Stimulated activated CD8-positive, alpha-beta memory T cell treated with anti-CD3 and anti-CD28 coated beads, Interleukin-4, amount 100 ng/mL, for 24 hours (primary cell): ENCODE results near the gene SPRYD7.
"Not testable (repeated sequence)": the region's sequence is repeated elsewhere in the genome, so short reads cannot be mapped to it uniquely, and the experiment has no call there.

Experiments
- DNase-seq: peaks from one replicate; pipeline ENCODE4 v3.0.0-alpha.2; 2020; ENCODE audit warnings: low read depth

The SPRYD7 gene, protein sequence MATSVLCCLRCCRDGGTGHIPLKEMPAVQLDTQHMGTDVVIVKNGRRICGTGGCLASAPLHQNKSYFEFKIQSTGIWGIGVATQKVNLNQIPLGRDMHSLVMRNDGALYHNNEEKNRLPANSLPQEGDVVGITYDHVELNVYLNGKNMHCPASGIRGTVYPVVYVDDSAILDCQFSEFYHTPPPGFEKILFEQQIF

DNA sequence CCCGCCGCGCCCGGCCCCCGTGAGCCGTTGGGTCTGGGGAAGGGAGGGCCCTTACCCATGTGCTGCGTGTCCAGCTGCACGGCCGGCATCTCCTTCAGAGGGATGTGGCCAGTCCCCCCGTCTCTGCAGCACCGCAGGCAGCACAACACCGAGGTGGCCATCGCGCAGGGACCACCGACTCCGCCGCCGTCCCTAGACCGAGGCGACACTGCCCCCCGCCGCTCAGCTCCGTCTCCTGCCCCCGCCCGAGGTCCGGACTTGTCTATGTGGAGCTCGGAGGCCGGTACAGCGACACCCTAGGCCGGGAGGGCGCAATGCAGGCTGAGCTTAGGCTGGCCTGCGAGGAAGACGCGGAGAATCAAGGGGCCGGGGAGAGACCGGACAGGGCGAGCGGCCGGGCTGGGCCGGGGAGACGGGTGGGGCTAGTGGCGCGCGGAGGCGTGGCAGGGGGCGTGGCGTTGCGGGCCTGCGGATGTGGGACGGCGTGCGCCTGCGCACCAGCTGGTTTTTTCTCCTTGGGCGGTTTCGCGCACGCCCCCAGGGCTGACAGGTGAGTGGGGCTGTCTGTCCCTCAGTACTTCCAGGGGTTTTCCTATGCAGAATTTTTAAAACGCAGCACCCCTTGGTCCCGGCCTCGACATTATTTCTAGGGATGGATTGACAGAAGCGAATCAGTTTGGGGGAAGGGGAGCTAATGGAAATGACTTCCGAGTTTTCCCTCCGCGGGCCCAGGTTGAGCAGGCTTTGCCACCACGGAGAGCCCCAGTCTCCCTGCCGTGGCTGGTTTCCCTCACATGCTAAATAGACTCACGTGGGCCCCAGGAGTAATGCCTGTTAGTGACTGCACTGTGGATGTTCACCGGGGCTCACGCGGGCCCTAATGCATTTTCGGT, at the start of gene SPRYD7:
TSS of gene SPRYD7 (minus strand) at position 266 of the 893 bp plus-strand sequence. CDS start at position 161, 105 bp downstream.
- peak; percentile 92 for DNase-seq

DNA sequence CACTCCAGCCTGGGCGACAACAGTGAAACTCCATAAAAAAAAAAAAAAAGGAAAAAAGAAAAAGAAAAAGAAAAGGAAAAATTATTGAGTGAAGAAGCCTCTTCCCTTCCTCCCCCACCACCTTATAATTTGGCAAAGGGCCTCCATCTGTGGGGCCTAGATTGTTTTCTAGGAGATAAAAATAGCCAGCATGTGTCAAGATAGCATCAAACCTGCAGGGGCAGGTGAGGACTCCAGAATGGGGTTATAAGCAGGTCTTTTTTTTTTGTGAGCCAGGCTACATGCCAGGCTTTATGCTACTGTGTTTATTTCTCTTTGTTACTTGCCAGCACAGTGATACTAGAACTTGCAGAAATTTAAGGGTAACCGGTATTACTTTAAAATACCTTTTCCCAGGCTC, 49.0 kb upstream of the SPRYD7 start:
- no peak for DNase-seq

DNA sequence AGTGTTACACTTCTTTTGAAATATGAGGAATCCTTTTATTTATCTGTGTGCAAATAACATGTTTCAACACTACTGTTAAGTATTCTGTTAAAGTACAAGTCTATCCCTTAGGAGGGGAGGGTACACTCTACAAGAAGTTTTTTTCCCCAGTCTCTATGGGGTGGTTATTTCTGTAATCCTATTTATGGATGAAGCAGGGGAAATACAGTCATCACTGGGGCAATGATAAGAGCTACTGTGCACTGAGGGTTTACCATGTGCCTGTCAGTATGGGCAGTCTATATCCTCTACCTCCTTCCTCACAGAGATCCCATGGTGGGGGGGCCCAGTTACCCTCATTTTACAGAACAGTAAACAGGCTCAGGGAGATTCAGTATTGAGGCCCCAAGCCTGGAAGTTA, 44.1 kb upstream of the SPRYD7 start:
- DNase-seq = no peak

DNA sequence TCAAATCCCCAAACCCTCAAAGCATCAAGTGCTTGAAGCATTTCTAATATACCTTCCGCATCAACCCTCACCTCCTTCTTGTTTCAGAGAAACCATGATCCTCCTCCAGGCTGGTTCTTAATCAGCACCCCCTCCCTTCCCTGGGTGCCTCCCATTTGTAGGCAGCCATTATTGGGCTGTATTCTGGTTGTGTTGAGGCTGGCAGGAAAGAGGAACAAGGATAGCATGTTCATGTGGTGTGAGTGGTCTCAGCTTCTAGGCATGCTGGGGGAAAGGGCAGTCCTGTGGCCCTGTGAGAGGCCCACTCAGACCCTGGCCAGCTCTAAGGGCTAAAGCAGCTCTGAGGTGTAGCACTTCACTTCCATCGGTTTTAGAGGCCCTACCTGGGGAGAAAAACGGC, 41.9 kb upstream of the SPRYD7 start:
- DNase-seq = no peak

DNA sequence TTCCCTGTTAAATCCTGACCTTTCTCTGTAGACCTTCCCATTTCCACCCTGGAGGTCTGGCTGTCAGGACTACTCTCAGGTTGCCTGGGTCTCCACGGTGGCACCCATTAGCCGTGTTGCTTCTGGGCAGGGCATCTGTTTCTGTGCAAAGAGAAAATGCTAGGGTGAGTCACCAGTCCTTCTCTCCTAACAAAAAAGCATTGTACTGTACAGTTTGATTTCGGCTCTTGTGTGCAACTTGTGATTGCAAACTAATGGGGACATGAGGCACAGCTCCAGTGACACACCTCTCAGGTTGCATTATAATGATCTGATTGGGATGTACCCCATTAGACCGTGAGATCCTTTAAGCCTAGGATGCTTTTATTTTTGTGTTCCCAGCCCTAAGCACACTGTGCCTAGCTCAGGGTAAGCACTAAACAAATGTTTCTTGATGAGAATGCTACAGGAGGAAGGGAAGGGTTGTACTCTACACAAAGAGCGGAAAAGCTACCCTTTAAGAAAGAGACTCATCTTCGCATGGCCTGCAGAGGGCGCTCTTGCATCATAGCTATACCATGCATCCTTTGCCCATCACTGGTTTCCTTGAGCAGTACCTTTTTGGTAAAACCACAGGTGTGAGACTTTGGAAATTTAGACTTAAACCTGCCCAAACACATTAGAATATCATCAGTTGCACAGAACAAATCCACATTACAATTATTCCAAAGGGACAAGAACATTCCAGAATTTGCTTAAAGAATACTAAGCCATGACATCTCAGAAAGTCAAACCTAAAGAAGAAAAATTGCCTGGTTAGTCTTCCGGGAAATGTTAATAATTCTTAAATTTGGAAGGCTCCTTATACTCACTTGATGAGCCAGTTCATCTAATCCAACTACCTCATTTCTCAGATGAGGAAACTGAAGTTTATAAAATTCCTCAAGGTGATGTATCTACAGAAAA, 40.4 kb upstream of the SPRYD7 start:
- DNase-seq = peak; percentile 48

DNA sequence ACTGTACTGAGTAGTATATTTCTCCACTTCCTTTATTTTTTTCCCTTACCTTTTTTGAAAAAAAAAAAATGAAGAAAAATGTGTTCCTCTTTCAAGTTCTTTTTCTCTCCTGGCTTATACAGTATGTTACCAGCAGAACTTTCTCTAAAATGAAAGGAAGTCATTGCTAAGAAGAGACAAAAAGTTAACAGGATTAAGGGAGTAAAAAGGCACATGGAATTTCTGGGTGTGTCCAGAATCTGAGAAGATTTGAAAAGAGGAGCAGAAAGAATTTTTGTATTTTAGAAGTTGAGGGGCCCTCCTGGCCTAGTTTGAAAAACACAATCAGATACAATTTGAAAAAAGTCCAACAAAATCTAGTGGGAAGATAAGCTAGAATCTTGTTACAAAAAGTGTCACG, 39.7 kb upstream of the SPRYD7 start:
- DNase-seq = no peak

DNA sequence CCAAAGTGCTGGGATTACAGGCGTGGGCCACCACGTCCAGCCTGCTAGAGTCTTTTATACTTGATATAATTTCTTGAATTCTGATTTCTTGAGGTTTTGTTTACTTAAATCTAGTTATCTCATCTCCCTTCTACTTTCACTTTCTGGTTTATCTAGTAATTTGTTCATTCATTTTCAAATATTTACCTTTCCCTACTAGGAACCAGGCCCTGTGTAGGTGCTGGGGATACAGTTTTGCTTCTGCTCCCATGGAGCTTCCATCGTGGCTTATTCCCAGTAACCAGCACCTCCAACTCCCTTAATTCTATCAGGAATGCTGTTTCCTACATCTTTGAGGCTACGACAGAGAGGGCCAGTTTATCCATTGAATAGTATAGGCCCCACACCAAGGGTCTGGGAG, 36.6 kb upstream of the SPRYD7 start:
- DNase-seq = no peak

DNA sequence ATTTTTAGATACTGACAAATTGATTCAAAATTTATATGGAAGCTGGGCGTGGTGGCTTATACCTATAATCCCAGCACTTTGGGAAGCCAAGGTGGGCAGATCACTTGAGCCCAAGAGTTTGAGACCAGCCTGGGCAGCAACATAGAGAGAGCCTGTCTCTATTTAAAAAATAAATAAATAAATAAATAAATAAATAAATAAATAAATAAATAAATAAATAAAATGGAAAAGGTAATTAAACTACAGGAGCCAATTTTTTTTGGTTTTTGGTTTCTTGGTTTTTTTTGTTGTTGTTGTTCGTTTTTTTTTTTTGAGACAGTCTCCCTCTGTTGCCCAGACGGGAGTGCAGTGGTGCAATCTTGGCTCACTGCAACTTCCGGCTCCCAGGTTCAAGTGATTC, 31.3 kb upstream of the SPRYD7 start:
- no peak for DNase-seq

DNA sequence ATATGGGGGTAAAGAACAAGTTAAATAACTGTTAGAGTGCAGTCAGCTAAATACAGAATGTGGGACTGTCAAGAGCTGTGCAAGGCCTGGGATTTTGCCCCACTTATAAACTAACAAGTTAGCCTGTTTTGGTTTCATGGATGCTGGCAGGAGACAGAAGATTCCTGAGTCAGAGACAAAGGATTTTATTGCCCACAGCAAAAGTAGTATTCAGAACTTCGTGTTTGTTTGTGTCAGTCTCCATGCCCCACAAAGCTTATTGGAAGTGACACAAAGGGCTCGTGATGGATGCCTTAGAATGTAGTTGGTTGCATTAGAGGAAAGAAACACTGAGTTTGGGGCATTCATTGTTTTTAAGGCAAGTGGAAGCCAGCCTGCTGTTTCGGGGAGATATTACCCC, 22.2 kb upstream of the SPRYD7 start:
- no peak for DNase-seq

DNA sequence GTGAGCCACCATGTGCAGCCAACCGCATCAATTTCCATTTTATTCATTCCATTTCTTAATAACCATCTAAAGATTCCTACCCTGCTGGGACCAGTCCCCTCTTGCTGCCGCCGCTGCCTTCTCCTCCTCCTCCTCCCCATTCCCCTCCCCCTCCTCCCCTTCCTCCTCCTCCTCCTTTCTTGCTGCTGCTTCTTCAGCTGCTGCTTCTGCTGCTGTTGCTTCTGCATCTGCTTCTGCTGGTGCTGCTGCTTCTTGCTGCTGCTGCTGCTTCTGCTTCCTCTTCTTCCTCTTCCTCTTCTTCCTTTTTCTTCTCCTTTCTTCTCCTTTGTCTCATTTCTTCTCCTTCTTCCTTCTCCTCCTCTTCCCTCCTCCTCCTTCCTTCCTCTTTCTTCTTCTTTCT, 20.0 kb upstream of the SPRYD7 start:
- DNase-seq = no peak

DNA sequence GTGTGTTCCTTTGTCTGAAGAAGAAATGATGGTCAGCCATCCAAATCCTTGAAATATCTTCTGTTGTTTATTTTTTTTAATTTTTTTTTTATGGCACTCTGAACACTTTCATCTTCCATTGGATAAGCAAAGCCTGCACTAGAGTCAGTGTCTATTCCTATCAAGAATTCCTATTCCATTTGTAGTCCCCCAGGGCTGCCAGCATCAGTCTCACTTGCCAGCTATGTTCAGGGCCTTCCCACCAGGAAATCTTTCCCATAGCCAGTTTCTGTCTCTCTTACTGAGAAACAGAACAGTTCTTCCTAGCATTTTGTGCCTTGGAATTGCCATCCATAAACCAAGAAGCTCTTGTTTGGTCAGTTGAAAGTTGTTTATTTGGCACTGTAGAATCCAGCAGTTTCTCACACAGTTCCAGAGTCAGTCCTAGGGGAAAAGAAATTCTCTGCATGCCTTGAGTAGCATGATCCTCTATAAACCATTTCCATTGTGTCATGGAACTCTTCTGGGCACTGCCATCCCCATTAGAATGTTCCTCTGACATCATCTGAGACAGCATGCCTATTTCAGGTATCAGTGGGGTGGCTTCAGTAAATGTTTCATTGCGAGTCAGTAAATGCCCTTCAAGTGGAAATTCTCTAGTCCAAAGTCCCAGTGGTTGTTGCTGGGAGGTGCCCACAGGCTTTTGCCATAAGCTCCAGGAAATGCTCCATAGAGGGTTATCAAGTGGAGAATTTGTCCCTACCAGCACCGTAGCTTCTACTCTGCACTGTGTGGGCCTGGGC, 18.7 kb upstream of the SPRYD7 start:
- DNase-seq = no peak

DNA sequence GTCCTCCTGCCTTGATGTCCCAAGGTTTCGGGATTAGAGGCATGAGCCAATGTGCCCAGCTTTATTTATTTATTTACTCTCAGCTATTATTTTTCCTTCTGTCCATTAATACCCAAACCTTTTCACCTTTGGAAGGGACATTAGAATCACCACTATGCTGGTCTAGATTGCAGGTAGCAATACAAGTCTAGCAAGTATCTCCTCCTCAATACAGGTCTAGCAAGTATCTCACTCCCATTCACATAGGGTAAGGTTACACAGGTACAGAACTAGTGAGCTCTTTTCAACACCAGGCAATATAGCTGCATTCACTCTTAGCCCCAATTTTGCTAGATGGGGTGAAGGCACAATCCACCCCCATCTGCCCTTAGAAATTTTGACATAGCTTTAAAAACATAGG, 17.4 kb upstream of the SPRYD7 start:
- no peak for DNase-seq

DNA sequence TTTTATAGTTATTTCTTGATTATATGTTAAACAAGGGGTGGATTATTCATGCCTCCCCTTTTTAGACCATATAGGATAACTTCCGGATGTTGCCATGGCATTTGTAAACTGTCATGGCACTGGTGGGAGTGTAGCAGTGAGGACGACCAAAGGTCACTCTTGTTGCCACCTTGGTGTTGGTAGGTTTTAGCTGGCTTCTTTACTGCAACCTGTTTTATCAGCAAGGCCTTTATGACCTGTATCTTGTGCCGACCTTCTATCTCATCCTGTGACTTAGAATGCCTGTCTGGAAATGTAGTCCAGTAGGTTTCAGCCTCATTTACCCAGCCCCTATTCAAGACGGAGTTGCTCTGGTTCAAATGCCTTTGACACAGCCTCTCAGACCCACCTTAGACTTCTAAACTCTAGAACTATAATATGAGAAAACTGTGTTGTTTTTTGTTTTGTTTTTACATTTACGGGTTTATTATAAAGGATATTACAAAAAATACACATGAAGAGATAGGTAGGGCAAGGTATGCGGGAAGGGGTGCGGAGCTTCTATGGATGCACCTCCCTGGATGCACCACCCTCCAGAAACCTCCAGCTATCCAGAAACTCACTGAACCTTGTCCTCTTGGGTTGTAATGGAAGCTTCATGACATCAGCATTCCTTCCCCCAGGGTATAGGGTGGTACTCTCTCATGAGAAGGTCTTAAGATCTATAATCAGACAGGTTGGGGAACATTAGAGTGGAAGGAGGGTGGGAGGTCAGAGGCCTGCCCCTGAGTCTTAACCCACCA, 15.8 kb upstream of the SPRYD7 start:
- DNase-seq = no peak

DNA sequence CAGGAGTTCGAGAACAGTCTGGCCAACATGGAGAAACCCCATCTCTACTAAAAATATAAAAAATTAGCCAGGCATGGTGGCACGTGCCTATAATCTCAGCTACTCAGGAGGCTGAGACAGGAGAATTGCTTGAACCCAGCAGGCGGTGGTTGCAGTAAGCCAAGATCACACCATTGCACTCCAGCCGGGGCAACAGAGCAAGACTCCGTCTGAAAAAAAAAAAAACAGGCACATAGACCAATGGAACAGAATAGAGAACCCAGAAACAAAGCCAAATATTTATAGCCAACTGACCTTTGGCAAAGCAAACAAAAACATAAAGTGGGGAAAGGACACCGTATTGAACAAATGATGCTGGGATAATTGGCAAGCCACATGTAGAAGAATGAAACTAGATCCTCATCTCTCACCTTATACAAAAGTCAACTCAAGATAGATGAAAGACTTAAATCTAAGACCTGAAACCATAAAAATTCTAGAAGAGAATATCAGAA, 12.7 kb upstream of the SPRYD7 start:
- DNase-seq = not testable (repeated sequence)

DNA sequence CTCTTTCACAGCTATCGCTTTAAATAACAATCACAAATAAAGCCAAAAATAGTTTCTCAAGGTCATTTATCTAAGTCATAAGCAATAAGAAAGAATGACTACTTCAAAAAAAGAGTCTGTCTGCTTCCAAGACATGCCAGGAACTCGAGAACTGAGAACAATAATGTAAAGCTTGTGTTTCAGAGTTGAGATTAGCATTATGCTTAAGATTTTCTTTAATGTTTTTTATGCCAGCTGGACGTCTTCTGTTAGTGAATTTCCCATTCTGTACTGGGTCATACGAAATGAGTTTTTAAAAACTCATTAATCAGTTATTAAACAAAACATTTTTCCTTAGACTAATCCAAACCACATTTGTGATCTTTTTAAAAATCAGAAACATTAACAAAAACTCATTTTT, 3.2 kb upstream of the SPRYD7 start:
- DNase-seq = no peak

DNA sequence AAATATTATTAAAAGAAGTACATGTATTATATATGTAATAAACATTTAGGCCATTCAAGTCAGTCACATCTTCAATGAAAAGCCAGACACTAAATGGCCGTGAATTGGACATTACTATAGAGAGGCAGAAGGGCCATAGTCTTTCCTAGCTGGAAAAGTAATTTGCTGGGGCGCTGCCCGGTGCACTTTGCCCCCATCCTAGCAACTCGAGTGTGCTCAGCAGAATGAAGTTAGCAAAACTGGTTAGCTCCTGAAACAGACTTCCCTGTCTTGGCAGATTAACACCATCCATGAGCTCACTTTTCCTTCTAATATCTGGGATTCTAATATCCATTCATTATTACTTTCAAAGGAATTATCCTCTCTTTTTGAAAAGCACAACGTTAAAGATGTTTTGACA, 2.8 kb upstream of the SPRYD7 start:
- DNase-seq = no peak

DNA sequence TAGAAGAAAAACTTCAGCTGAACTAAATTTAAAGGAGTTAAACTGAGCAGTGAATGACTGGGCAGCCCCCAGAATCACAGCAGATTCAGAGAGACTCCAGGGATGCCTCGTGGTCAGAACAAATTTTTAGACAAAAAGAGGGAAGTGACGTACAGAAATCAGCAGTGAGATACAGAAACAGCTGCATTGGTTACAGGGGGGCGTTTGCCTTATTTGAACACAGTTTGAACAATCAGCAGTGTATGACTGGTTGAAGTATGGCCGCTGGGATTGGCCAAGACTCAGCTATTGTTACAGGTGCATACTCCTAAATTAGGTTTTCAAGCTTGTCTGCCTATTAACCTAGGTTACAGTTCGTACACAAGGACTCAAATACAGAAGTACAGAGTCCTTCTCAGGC, 2.2 kb upstream of the SPRYD7 start:
- no peak for DNase-seq

DNA sequence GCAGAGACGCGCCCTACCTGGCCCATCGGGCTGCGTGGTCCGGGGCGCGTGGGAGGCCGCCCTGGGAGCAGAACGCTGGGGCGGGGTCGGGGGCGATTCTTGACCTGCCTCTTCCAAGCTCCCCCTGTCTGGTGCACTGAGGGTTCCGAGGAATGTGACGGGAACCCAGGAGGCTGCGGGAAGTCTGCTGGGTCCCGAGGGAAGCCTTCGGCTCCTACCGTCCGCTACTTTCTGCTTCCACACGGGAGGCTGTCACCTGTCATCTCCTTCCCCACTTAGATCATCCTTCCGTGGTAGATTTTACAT, 781 bp upstream of the SPRYD7 start:
- DNase-seq = no peak

DNA sequence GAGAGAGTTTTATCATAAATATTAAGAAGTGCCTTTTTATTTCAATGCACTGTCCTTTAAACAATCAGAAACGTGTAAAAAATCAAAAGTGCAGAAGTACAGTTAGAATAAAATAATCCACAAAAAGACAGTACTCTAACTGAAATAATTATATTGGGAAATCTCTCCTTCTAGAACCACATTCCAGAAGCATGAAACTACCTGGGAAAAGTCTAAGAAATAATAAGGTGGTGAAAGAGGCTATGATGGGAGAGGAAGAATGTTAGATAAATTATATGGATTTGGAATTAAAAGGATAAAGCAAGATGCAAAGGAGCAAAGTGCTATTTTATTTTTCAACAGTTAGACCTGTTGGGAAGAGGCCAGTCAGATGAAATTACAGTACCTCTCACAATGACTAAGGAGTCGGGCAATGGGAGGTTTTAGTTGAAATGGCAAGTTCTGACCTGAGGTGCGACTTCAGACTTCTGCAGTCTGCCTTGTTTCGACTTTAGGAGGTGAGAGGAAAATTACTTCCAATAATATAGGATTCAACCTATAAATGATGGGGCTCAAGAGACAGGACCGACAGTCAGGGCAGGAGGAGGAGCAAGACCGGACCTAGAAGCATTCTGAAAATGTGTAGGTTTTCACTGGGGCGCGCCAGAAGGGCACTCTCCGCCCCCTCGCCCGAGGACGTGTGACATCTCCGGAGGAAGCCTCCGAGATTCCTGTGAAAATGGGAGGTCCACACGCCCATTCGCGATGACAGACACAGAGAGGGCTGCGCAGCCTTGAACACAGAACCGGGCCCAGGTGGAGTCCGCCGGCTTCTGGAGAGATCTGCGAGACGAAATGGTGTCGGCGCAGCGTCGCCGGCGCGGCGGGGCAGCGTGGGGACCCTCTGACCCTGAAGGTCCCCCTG, 717 bp downstream of the SPRYD7 start:
- DNase-seq = peak; percentile 20

DNA sequence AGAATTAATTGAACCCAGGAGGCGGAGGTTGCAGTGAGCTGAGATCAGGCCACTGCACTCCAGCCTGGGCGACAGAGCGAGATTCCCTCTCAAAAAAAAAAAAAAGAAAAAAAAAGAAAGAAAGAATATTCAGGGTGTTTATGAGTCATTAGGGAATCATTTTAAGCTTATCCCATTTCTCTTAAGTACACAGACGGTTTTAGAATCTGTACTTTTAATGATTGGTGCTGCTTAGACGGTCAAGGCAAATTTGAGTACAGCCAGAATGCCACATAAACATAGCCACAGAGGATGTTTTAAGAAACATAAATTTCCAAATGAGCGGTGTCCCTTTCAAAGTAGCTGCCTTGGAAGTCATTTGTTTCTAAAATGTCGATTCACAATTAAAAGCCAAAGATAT, 2.6 kb downstream of the SPRYD7 start:
- no peak for DNase-seq
